Ovary (tissue), 3 donors: ENCODE data around the gene ANKS1B.

ENCODE experiments used
- CTCF ChIP-seq, 3 donors: fragments of 450-650 bp in 2 of 3; fragments of 200-600 bp in 1 of 3; IDR thresholded peaks; one replicate each; pipeline versions ENCODE4 v1.5.1 to v1.8.0; 2016 to 2022; ENCODE audit warnings: antibody characterized with exemption in 3 of 3, mild to moderate bottlenecking in 1 of 3
- EP300 ChIP-seq: sonication (generic); formaldehyde crosslinking; IDR thresholded peaks from one replicate; pipeline ENCODE4 v1.6.1; 2017; ENCODE audit warnings: antibody characterized with exemption
- donor health status: DM: no; HTN: no; CAD: no.

GRCh38 chr12:99455350-99456035 is 529.2 kb downstream of the ANKS1B start:
- no peak for TF ChIP-seq EP300
- TF ChIP-seq CTCF (IDR thresholded peaks at IDR 0.05): no peak
